ENCODE measurements around the gene PTF1A.

- TF ChIP-seq EZH2 (IDR thresholded peaks at IDR 0.05; ENCODE audit: insufficient read depth, poor library complexity, severe bottlenecking) (no peak), EZH2phosphoT487 (IDR thresholded peaks at IDR 0.05; ENCODE audit: insufficient read depth, low read depth) (no peak)
Observed at GRCh38 chr10:23193435-23194074, 1.4 kb downstream of the PTF1A start.
